GM12892 (cell line): ENCODE data around the gene STK39.

Experiments
- POLR2A ChIP-seq: IDR thresholded peaks from 2 replicates; pipeline ENCODE4 v1.6.1; 2011; ENCODE audit warnings: low read depth, low read length, control low read depth
- POLR2AphosphoS5 ChIP-seq: IDR thresholded peaks from 2 replicates; pipeline ENCODE4 v1.6.1; 2011; ENCODE audit warnings: low read depth, low read length, control low read depth
- TAF1 ChIP-seq: IDR thresholded peaks from 2 replicates; pipeline ENCODE4 v1.6.1; 2011; ENCODE audit warnings: low read depth, mild to moderate bottlenecking, control low read depth, low read length, borderline replicate concordance

DNA sequence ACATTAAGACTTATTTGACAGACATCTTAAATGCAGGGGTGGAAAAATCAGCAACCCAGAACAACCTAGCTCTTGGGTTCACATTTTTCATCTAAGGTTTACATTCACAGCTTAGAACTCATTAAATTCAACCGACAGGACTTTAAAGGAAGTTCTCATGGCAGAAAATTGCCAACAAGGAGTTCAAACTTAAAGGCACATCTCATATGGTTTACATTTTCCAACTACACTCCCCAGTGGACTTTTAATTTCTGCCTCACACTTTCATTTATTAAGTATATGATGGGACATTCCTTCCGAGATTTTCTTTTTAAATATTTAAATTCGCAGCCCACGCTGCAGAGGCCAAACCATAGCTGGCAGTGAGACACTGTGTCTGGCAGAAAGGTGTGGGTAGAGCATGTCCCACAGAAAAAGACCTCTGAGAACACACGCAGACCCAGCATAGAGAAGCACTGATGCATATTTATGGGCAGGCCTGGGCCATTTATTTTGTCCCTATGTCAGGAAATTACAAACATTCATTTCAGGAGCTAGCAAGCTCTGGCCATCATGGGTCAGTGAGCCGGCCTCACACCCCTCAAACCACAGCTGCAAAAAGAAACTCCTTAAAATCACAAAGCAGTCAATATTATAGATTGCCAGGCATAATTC lies 46.3 kb downstream of the STK39 start:
- TF ChIP-seq POLR2A = no peak
- TF ChIP-seq POLR2AphosphoS5 = no peak
- TF ChIP-seq TAF1 = no peak
